HUES64 (cell line): ENCODE measurements around the gene PPP3R1.
A peak's percentile ranks its signal among the peaks of the same experiment; 100 is the strongest.

Experiments
- H3K27ac ChIP-seq: 2 replicates; pipeline ENCODE4 v1.7.0; 2013; ENCODE audit warnings: low read depth, low read length, inconsistent platforms
- H3K27me3 ChIP-seq: 2 replicates; pipeline ENCODE4 v1.6.1; 2013; ENCODE audit warnings: mild to moderate bottlenecking, low read length; ENCODE audit not compliant: insufficient read depth
- H3K36me3 ChIP-seq: 2 replicates; pipeline ENCODE4 v1.6.1; 2013; ENCODE audit warnings: mild to moderate bottlenecking, low read length; ENCODE audit not compliant: insufficient read depth
- H3K4me1 ChIP-seq: 2 replicates; pipeline ENCODE4 v1.6.1; 2013; ENCODE audit warnings: mild to moderate bottlenecking, low read length, moderate library complexity; ENCODE audit not compliant: insufficient read depth
- H3K4me3 ChIP-seq: 2 replicates; pipeline ENCODE4 v1.5.1; 2013; ENCODE audit warnings: mild to moderate bottlenecking, low read length, moderate library complexity
- H3K9ac ChIP-seq: 2 replicates; pipeline ENCODE4 v1.6.1; 2013; ENCODE audit warnings: mild to moderate bottlenecking, low read depth, low read length
- H3K9me3 ChIP-seq: 2 replicates; pipeline ENCODE4 v1.6.1; 2013; ENCODE audit warnings: low read depth, low read length; ENCODE audit not compliant: insufficient read depth
- WGBS: fragments of 150-250, 120-280 bp; methylation state at CpG from one replicate; pipeline ENCODE4 v1.1.7; 2013; ENCODE audit warnings: missing lambda C conversion rate; 5-methylcytosine and 5-hydroxymethylcytosine counted together

PPP3R1 gene

DNA sequence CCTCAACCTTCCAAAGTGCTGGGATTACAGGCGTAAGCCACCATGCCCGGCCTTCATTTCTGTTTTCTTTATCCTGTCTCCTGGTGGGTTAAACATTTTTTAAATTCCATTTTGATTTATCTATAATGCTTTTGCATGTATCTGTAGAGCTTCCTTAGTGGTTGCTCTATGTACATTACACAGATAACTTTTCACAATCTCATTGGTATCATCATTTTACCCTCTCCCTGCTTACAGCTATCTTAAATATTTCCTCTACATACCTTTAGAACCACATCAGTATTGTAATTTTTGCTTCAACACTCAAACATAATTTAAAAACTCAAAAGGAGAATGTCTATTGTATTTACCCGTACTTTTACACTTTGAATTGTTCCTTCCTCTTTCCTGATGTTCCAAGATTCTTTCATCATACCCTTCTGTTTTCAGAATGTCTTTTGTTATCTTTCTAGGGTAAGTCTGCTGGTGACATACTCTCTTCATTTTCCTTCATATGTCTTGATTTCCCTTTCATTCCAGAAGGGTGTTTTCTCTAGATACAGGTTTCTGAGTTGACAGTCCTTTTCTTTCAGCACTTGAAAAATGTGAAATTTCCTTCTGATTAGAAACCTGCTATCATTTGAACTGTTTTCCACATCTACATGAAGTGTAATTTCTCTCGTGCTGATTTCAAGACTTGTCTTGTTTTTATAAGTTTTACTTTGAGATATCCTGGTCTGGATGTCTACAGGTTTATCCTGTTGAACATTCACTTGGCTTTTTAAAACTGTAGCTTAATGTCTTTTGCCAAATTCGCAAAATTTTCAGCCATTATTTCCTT, 21.9 kb downstream of the PPP3R1 start:
- Histone ChIP-seq H3K27me3 (no peaks in the 10 kb centered on the region), H3K36me3 (no peaks in the 10 kb centered on the region), H3K9me3 (no peaks in the 10 kb centered on the region), H3K27ac (no peak overlapping the region), H3K9ac (no peak overlapping the region), H3K4me3 (no peak overlapping the region), H3K4me1 (peaks cover 7% of the 10 kb centered on the region; the same call in 1 of the 2 replicates)
- 92% methylated on average over 5 of the region's 5 CpGs for WGBS

- H3K36me3 ChIP-seq, result no peaks in the 10 kb centered on the region
- no peak overlapping the region for H3K27ac ChIP-seq
- no peaks in the 10 kb centered on the region for H3K9me3 ChIP-seq
- H3K27me3 ChIP-seq, result no peaks in the 10 kb centered on the region
- no peak overlapping the region for H3K9ac ChIP-seq
- 93% methylated on average over 2 of the region's 2 CpGs for WGBS
- no peak overlapping the region for H3K4me3 ChIP-seq
- peaks cover 6% of the 10 kb centered on the region for H3K4me1 ChIP-seq
Measured at GRCh38 chr2:68226794-68227193, 25.5 kb downstream of the PPP3R1 start.

DNA sequence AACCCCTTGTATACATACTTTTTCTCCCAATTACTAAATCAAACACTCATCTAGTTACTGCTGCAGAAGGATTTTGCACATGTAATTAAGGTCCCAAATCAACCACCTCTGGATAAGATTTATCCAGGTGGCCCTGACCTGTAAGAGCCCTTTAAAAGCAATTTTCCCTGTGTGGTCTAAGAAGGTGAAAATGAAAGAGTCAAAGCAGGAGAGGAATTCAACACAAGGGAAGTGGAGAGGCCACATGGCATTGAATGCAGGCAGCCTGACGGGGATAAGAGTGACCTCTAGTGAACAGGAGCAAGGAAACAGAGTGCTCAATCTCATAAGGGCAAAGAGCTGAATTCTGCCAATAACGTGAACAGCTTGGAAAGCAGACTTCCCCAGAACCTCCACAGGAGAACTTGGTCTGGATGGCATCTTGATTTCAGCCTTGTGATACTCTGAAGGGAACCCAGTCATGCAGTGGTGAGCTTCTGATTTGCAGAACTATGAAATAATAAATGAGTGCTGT, 27.2 kb downstream of the PPP3R1 start:
- 32% methylated on average over 2 of the region's 2 CpGs for WGBS
- Histone ChIP-seq H3K27me3 (no peaks in the 10 kb centered on the region), H3K36me3 (no peaks in the 10 kb centered on the region), H3K27ac (peak overlapping the region; percentile 32; the same call in 1 of the 2 replicates), H3K9me3 (no peaks in the 10 kb centered on the region), H3K4me1 (peaks cover 6% of the 10 kb centered on the region), H3K9ac (peak overlapping the region; percentile 55), H3K4me3 (no peak overlapping the region)

GRCh38 chr2:68223419-68223818, 28.9 kb downstream of the PPP3R1 start:
- Histone ChIP-seq H3K4me3 (no peak overlapping the region), H3K27ac (no peak overlapping the region), H3K9me3 (no peaks in the 10 kb centered on the region), H3K36me3 (no peaks in the 10 kb centered on the region), H3K9ac (no peak overlapping the region), H3K27me3 (no peaks in the 10 kb centered on the region), H3K4me1 (peaks cover 18% of the 10 kb centered on the region)
- 82% methylated on average over 2 of the region's 2 CpGs for WGBS

DNA sequence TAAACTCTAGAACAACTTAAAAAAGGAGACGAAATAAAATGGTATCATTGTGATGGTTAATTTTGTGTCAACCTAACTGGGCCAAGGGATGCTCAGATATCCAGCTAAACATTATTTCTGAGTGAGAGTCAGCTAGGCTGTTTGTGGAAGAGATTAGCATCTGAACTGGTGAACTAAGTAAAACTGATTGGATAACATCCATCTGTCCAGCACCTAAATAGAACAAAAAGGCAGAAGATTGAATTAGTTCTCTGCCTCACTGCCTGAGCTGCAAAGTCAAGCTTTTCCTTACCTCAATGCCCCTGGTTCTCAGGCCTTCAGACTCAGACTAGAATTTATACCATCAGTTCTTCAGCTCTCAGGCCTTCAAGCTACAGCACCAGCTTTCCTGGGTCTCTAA, 30.0 kb downstream of the PPP3R1 start:
- 90% methylated on average over 1 of the region's 1 CpG for WGBS
- no peak overlapping the region for H3K27ac ChIP-seq
- no peaks in the 10 kb centered on the region for H3K36me3 ChIP-seq
- H3K4me1 ChIP-seq, result peaks cover 18% of the 10 kb centered on the region
- H3K4me3 ChIP-seq, result no peak overlapping the region
- no peak overlapping the region for H3K9ac ChIP-seq
- no peaks in the 10 kb centered on the region for H3K27me3 ChIP-seq
- H3K9me3 ChIP-seq, result no peaks in the 10 kb centered on the region

- H3K9me3 ChIP-seq, result no peaks in the 10 kb centered on the region
- H3K27ac ChIP-seq, result no peak overlapping the region
- H3K36me3 ChIP-seq, result peaks cover 14% of the 10 kb centered on the region
- H3K4me1 ChIP-seq, result peaks cover 12% of the 10 kb centered on the region; the same call in 1 of the 2 replicates
- no peak overlapping the region for H3K4me3 ChIP-seq
- no peaks in the 10 kb centered on the region for H3K27me3 ChIP-seq
- no CpG with 5 or more reads among the region's 1 CpG for WGBS
- H3K9ac ChIP-seq, result no peak overlapping the region
Measured at GRCh38 chr2:68218343-68218901, 33.9 kb downstream of the PPP3R1 start.

DNA sequence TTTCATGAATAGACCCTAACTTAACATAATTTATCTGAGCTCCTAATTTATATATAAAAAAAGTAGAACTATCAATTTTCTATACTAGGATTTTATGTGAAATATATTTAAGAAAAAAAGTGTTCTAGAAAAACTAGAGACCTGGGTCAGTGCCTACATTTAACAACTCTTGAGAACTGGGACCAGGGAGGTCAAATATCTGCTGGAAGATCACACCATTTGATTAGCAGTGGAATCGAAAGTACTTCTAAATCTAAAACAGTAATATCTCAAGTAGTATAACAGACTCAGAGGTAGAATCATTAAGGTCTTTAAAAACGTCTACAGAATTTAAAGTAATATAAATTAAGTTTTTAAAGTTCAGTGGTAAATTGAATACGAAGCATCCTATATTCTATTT, 34.6 kb downstream of the PPP3R1 start:
- Histone ChIP-seq H3K9me3 (no peaks in the 10 kb centered on the region), H3K4me3 (no peak overlapping the region), H3K4me1 (peaks cover 12% of the 10 kb centered on the region; the same call in 1 of the 2 replicates), H3K36me3 (peaks cover 16% of the 10 kb centered on the region), H3K27ac (no peak overlapping the region), H3K9ac (no peak overlapping the region), H3K27me3 (no peaks in the 10 kb centered on the region)
- WGBS, result no CpG with 5 or more reads among the region's 3 CpGs

DNA sequence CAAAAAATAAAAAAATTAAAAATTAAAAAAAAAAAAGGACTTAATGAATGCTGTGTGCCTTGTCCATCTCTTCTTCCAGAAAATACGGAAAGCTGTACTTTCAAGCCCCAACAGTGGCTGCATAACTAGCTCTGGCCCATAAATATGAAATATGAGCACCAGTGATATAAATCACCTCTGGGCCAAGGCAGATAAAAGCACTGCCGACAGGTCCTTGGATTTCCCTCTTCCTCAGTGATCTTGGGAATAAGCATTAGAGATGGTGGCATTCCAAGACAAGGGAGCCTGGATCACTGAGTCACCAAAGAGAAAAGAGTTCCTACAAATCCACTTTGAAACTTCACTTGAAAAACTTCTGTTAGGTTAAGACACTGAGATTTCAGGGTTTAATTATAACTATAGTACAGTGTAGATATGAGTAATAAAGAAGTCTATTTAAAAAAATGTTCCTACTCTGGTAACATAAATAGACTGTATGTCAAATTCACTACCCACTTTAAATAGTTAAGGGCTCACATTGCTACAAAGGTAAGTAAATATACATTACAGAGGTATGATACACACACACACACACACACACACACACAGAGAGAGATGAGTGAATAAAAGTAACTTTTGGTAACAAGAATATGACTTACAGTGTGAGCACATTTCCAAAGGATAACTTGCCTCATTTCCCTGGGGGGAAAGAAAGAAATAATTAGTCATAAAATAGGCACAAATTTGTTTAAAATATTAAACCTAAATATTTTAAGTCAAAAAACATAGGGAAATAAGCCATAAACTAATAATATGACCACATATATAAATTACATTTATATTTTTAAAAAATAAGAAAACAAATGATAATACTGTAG, 35.6 kb downstream of the PPP3R1 start:
- Histone ChIP-seq H3K4me3 (no peak overlapping the region), H3K9ac (no peak overlapping the region), H3K27ac (no peak overlapping the region), H3K9me3 (no peaks in the 10 kb centered on the region), H3K4me1 (peaks cover 12% of the 10 kb centered on the region; the same call in 1 of the 2 replicates), H3K27me3 (no peaks in the 10 kb centered on the region), H3K36me3 (peaks cover 24% of the 10 kb centered on the region)
- 100% methylated on average over 2 of the region's 2 CpGs for WGBS

GRCh38 chr2:68214381-68214780, 38.0 kb downstream of the PPP3R1 start:
- 96% methylated on average over 3 of the region's 5 CpGs for WGBS
- no peak overlapping the region for H3K4me3 ChIP-seq
- peaks cover 12% of the 10 kb centered on the region for H3K4me1 ChIP-seq
- H3K36me3 ChIP-seq, result peaks cover 26% of the 10 kb centered on the region
- no peak overlapping the region for H3K9ac ChIP-seq
- no peaks in the 10 kb centered on the region for H3K27me3 ChIP-seq
- no peak overlapping the region for H3K27ac ChIP-seq
- H3K9me3 ChIP-seq, result no peaks in the 10 kb centered on the region

DNA sequence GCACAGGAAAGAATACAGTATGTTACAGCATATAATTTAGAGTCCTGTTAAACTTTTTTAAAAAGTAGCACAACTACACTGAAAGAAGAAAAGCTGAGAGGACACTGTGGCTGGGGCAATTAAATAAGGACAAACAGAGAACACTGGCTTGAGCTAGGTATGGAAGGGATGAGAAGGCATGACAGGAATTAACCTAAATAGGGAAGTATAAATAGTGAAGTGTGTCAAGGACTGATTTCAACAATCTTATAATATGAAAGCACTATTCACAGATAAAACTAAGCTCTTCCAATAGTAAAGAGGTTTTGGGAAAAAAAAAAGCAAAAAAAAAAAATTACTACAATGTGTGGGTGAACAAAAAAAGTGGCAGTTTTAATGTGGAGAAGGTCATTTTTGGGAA, 45.5 kb downstream of the PPP3R1 start:
- H3K4me3 ChIP-seq, result no peak overlapping the region
- 0 out of 2 replicates have a peak, but pooled peaks cover 3% of the 10 kb centered on the region for H3K36me3 ChIP-seq
- no peak overlapping the region for H3K27ac ChIP-seq
- H3K4me1 ChIP-seq, result peaks cover 12% of the 10 kb centered on the region; the same call in 1 of the 2 replicates
- H3K27me3 ChIP-seq, result no peaks in the 10 kb centered on the region
- H3K9me3 ChIP-seq, result no peaks in the 10 kb centered on the region
- H3K9ac ChIP-seq, result no peak overlapping the region

GRCh38 chr2:68203587-68203986, 48.7 kb downstream of the PPP3R1 start:
- Histone ChIP-seq H3K27ac (no peak overlapping the region), H3K4me3 (no peak overlapping the region), H3K4me1 (0 out of 2 replicates have a peak, but pooled peaks cover 7% of the 10 kb centered on the region), H3K36me3 (no peaks in the 10 kb centered on the region), H3K27me3 (no peaks in the 10 kb centered on the region), H3K9ac (no peak overlapping the region), H3K9me3 (no peaks in the 10 kb centered on the region)
- 94% methylated on average over 3 of the region's 3 CpGs for WGBS
